Fibroblast of pulmonary artery (primary cell): ENCODE results near the gene SPEG.

ENCODE experiments used
- DNase-seq: peaks from one replicate; pipeline ENCODE4 v3.0.0-alpha.2; 2010; ENCODE audit warnings: low read depth
- H3K4me3 ChIP-seq: replicated peaks from 2 replicates; pipeline ENCODE4 v1.5.1; 2011; ENCODE audit warnings: low read depth, mild to moderate bottlenecking, control low read depth, low read length, moderate library complexity
- CTCF ChIP-seq: IDR thresholded peaks from 2 replicates; pipeline ENCODE4 v1.5.1; 2011; ENCODE audit warnings: mild to moderate bottlenecking, control low read depth, low read length, inconsistent platforms; ENCODE audit errors: missing control alignments

SPEG gene

GRCh38 chr2:219461047-219461514, 26.4 kb downstream of the SPEG start:
- DNase-seq, result peak; percentile 14
- H3K4me3 ChIP-seq, result no peak overlapping the region
- no peak for TF ChIP-seq CTCF

GRCh38 chr2:219461669-219462068, 27.0 kb downstream of the SPEG start:
- no peak for DNase-seq
- H3K4me3 ChIP-seq, result no peak overlapping the region
- no peak for TF ChIP-seq CTCF

GRCh38 chr2:219462349-219462748, 27.7 kb downstream of the SPEG start:
- no peak overlapping the region for H3K4me3 ChIP-seq
- no peak for DNase-seq
- TF ChIP-seq CTCF, result no peak

- TF ChIP-seq CTCF, result no peak
- no peak overlapping the region for H3K4me3 ChIP-seq
- DNase-seq, result no peak
These were observed 29.8 kb downstream of the SPEG start for GRCh38 chr2:219464286-219465032.

GRCh38 chr2:219465659-219466561, 31.3 kb downstream of the SPEG start:
- H3K4me3 ChIP-seq, result no peak overlapping the region
- no peak for TF ChIP-seq CTCF
- no peak for DNase-seq

- no peak for TF ChIP-seq CTCF
- H3K4me3 ChIP-seq, result no peak overlapping the region
- no peak for DNase-seq
These were observed 32.4 kb downstream of the SPEG start for GRCh38 chr2:219466816-219467735.
